Stimulated activated naive CD8-positive, alpha-beta T cell treated with anti-CD3 and anti-CD28 coated beads, Interleukin-15, amount 100 ng/mL, for 72 hours (primary cell): Measurements from ENCODE around the gene PHC2.

ENCODE experiments used
- ATAC-seq: fragments of 150-1000 bp; cut with Tn5 transposase; 2 replicates; pipeline ENCODE4 v1.10.0; 2021; ENCODE audit warnings: mild to moderate bottlenecking, moderate library complexity
- DNase-seq, 2 donors: peaks; one replicate each; pipeline ENCODE4 v3.0.0; 2021 to 2022
- H3K27ac Mint-ChIP-seq, 2 donors: one replicate each; pipeline ENCODE4 v1.8.0; 2022; ENCODE audit warnings: mild to moderate bottlenecking in 2 of 2, mixed read lengths in 2 of 2, moderate library complexity in 2 of 2
- H3K27me3 Mint-ChIP-seq: one replicate; pipeline ENCODE4 v1.8.0; 2022; ENCODE audit warnings: mixed read lengths
- H3K4me1 Mint-ChIP-seq: one replicate; pipeline ENCODE4 v1.8.0; 2022; ENCODE audit warnings: mild to moderate bottlenecking, mixed read lengths
- H3K4me3 Mint-ChIP-seq, 2 donors: one replicate each; pipeline ENCODE4 v1.8.0; 2022; ENCODE audit warnings: mild to moderate bottlenecking in 2 of 2, mixed read lengths in 2 of 2, moderate library complexity in 1 of 2
- H3K9me3 Mint-ChIP-seq, 2 donors: one replicate each; pipeline ENCODE4 v1.8.0; 2022; ENCODE audit warnings: mixed read lengths in 2 of 2

The PHC2 gene

GRCh38 chr1:33348676-33349080 is 82.2 kb downstream of the PHC2 start:
- Mint-ChIP-seq H3K27ac (peak overlapping the region in 1 of 2 donors; percentile 95), H3K27me3 (no peaks in the 10 kb centered on the region), H3K9me3 (no peaks in the 10 kb centered on the region), H3K4me1 (peaks cover 52% of the 10 kb centered on the region), H3K4me3 (peak overlapping the region; percentile 84 to 95)
- DNase-seq, result peak in 1 of 2 donors; percentile 15
- no peak for ATAC-seq

- no peak for DNase-seq
- H3K4me1 Mint-ChIP-seq, result peaks cover 52% of the 10 kb centered on the region
These were observed 82.7 kb downstream of the PHC2 start for GRCh38 chr1:33348194-33348593.

GRCh38 chr1:33347650-33347992 is 83.3 kb downstream of the PHC2 start:
- H3K4me1 Mint-ChIP-seq, result peaks cover 55% of the 10 kb centered on the region
- H3K4me3 Mint-ChIP-seq, result peak overlapping the region; percentile 70 to 78
- no peak overlapping the region for H3K27ac Mint-ChIP-seq

More at GRCh38 chr1:33348194-33348593, 82.7 kb downstream of the PHC2 start:
- no peak for ATAC-seq
- Mint-ChIP-seq H3K4me3 (peak overlapping the region; percentile 84 to 95), H3K27ac (peak overlapping the region; percentile 36 to 95), H3K27me3 (no peaks in the 10 kb centered on the region), H3K9me3 (no peaks in the 10 kb centered on the region)

GRCh38 chr1:33346927-33347649 is 83.8 kb downstream of the PHC2 start:
- Mint-ChIP-seq H3K4me3 (peak overlapping the region; percentile 70 to 78), H3K9me3 (no peaks in the 10 kb centered on the region), H3K4me1 (peaks cover 60% of the 10 kb centered on the region), H3K27me3 (no peaks in the 10 kb centered on the region), H3K27ac (peak overlapping the region; percentile 27 to 50)
- no peak for ATAC-seq
- no peak for DNase-seq

More at GRCh38 chr1:33347650-33347992, 83.3 kb downstream of the PHC2 start:
- ATAC-seq (no peak), DNase-seq (no peak)
- no peaks in the 10 kb centered on the region for H3K27me3 Mint-ChIP-seq
- H3K9me3 Mint-ChIP-seq, result no peaks in the 10 kb centered on the region

GRCh38 chr1:33346533-33346926 is 84.4 kb downstream of the PHC2 start:
- peak overlapping the region in 1 of 2 donors; percentile 27 for H3K27ac Mint-ChIP-seq
- no peaks in the 10 kb centered on the region for H3K27me3 Mint-ChIP-seq
- H3K4me1 Mint-ChIP-seq, result peaks cover 60% of the 10 kb centered on the region
- H3K4me3 Mint-ChIP-seq, result peak overlapping the region; percentile 70 to 78
- no peaks in the 10 kb centered on the region for H3K9me3 Mint-ChIP-seq
- DNase-seq, result no peak
- ATAC-seq, result no peak

GRCh38 chr1:33344896-33345560 is 85.9 kb downstream of the PHC2 start:
- DNase-seq, result no peak
- Mint-ChIP-seq H3K27ac (no peak overlapping the region), H3K4me1 (peaks cover 53% of the 10 kb centered on the region), H3K9me3 (no peaks in the 10 kb centered on the region), H3K4me3 (no peak overlapping the region), H3K27me3 (no peaks in the 10 kb centered on the region)
- no peak for ATAC-seq

GRCh38 chr1:33343539-33343938 is 87.4 kb downstream of the PHC2 start:
- no peaks in the 10 kb centered on the region for H3K9me3 Mint-ChIP-seq
- H3K4me1 Mint-ChIP-seq, result peaks cover 55% of the 10 kb centered on the region
- ATAC-seq, result no peak

GRCh38 chr1:33342041-33342723 is 88.7 kb downstream of the PHC2 start:
- ATAC-seq (no peak), DNase-seq (no peak)
- no peak overlapping the region for H3K4me3 Mint-ChIP-seq
- H3K27me3 Mint-ChIP-seq, result no peaks in the 10 kb centered on the region
- H3K9me3 Mint-ChIP-seq, result no peaks in the 10 kb centered on the region
- H3K4me1 Mint-ChIP-seq, result peaks cover 55% of the 10 kb centered on the region
- no peak overlapping the region for H3K27ac Mint-ChIP-seq

More at GRCh38 chr1:33343539-33343938, 87.4 kb downstream of the PHC2 start:
- no peak overlapping the region for H3K27ac Mint-ChIP-seq
- no peaks in the 10 kb centered on the region for H3K27me3 Mint-ChIP-seq
- no peak overlapping the region for H3K4me3 Mint-ChIP-seq
- DNase-seq, result no peak

GRCh38 chr1:33341190-33341589 is 89.7 kb downstream of the PHC2 start:
- H3K4me1 Mint-ChIP-seq, result peaks cover 53% of the 10 kb centered on the region
- no peaks in the 10 kb centered on the region for H3K27me3 Mint-ChIP-seq
- no peak for ATAC-seq
- no peak for DNase-seq
- H3K27ac Mint-ChIP-seq, result peak overlapping the region in 1 of 2 donors; percentile 1
- no peak overlapping the region for H3K4me3 Mint-ChIP-seq
- no peaks in the 10 kb centered on the region for H3K9me3 Mint-ChIP-seq

- Mint-ChIP-seq H3K27ac (no peak overlapping the region), H3K27me3 (no peaks in the 10 kb centered on the region), H3K9me3 (no peaks in the 10 kb centered on the region), H3K4me3 (no peak overlapping the region), H3K4me1 (peaks cover 58% of the 10 kb centered on the region)
- DNase-seq, result no peak
- no peak for ATAC-seq
These were observed 91.5 kb downstream of the PHC2 start for GRCh38 chr1:33339413-33339812.

- Mint-ChIP-seq H3K4me1 (peaks cover 58% of the 10 kb centered on the region), H3K9me3 (no peaks in the 10 kb centered on the region), H3K27me3 (no peaks in the 10 kb centered on the region), H3K27ac (no peak overlapping the region), H3K4me3 (no peak overlapping the region)
- no peak for ATAC-seq
- DNase-seq, result no peak
These were observed 92.3 kb downstream of the PHC2 start for GRCh38 chr1:33338440-33339211.

- Mint-ChIP-seq H3K27ac (peak overlapping the region in 1 of 2 donors; percentile 63), H3K27me3 (no peaks in the 10 kb centered on the region), H3K4me1 (peaks cover 58% of the 10 kb centered on the region), H3K4me3 (no peak overlapping the region), H3K9me3 (no peaks in the 10 kb centered on the region)
- ATAC-seq, result no peak
- DNase-seq, result no peak
These were observed 92.9 kb downstream of the PHC2 start for GRCh38 chr1:33338048-33338439.

- no peak overlapping the region for H3K4me3 Mint-ChIP-seq
- no peaks in the 10 kb centered on the region for H3K27me3 Mint-ChIP-seq
- DNase-seq (no peak), ATAC-seq (no peak)
- H3K27ac Mint-ChIP-seq, result no peak overlapping the region
- no peaks in the 10 kb centered on the region for H3K9me3 Mint-ChIP-seq
- H3K4me1 Mint-ChIP-seq, result peaks cover 53% of the 10 kb centered on the region
These were observed 93.5 kb downstream of the PHC2 start for GRCh38 chr1:33337441-33337840.

- peaks cover 44% of the 10 kb centered on the region for H3K4me1 Mint-ChIP-seq
- ATAC-seq (no peak), DNase-seq (no peak)
- no peak overlapping the region for H3K4me3 Mint-ChIP-seq
- H3K9me3 Mint-ChIP-seq, result no peaks in the 10 kb centered on the region
- H3K27me3 Mint-ChIP-seq, result no peaks in the 10 kb centered on the region
- H3K27ac Mint-ChIP-seq, result no peak overlapping the region
These were observed 94.3 kb downstream of the PHC2 start for GRCh38 chr1:33336580-33336979.

GRCh38 chr1:33335020-33335419 is 95.9 kb downstream of the PHC2 start:
- no peaks in the 10 kb centered on the region for H3K9me3 Mint-ChIP-seq
- DNase-seq (no peak), ATAC-seq (no peak)
- H3K4me1 Mint-ChIP-seq, result peaks cover 38% of the 10 kb centered on the region
- H3K27ac Mint-ChIP-seq, result no peak overlapping the region
- no peak overlapping the region for H3K4me3 Mint-ChIP-seq
- no peaks in the 10 kb centered on the region for H3K27me3 Mint-ChIP-seq
